Fibroblast of mammary gland (primary cell): ENCODE results near the gene DSCAM.

ENCODE experiments used
- DNase-seq: peaks from one replicate; pipeline ENCODE4 v3.0.0-alpha.2; 2010; ENCODE audit warnings: low read depth
- H3K4me3 ChIP-seq: 2 replicates; pipeline ENCODE4 v1.5.1; 2011; ENCODE audit warnings: low read depth, mild to moderate bottlenecking, low read length, moderate library complexity; ENCODE audit not compliant: control insufficient read depth
- CTCF ChIP-seq: conservative IDR thresholded peaks from 2 replicates; pipeline ENCODE4 v1.5.1; 2011; ENCODE audit warnings: low read depth, low read length, inconsistent platforms; ENCODE audit not compliant: control insufficient read depth, insufficient read depth

Gene DSCAM

DNA sequence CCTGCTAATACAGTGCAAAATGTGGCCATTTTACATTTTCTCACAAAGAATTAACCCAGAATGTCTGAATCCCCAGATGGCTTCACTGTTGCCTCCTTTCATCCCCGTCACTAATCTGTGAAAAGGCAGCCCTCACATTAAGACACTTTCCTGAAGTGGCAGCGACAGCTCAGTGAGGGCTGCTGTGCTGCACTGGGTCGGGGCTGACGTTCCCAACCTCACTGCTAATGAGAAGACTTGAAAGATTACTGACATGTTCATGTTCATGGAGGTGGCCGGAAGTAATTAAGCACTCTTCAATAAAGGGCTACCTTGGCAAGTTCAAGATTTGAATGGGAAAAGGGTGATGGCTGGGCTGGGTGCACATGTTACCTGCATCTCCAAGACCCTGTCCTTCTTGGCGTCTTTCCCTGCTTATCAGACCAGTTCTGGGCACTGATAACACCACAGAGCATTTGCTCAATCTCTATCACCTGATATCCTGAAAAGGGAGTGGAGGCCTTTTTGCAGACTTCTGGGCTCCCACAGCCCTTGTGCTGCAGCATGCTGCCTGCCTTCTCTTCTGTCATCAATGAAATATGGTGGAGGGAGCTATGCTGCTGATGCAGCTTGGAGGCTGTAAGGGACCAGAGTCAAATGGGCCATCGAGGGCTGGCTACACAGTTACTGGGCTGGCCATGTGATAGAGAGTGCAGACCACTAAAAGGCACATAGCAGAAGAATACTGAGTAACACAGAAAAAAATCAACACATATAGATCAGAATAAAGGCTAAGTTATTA is 596.3 kb downstream of the DSCAM start:
- H3K4me3 ChIP-seq, result no peak overlapping the region
- TF ChIP-seq CTCF, result no peak
- no peak for DNase-seq

DNA sequence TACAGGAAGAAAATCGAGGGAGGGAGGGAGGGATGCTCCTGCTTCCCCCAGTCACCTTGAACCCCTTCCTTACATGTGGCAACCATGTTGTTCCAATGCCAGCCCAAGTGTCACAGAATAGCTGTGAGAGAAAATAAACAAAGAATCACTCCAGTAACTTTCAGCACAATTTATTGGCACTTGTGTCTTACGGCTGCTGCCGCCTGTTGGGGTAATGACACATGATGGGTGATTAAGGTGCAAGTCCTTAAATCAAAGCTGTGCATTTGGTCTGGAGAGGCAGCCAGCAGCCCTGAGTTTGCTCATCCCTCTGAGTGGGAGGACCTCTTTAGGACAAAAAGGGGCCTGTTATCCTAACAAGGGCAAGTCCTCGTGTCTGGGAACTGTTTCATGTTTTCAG is 602.0 kb downstream of the DSCAM start:
- TF ChIP-seq CTCF, result no peak
- H3K4me3 ChIP-seq, result no peak overlapping the region
- no peak for DNase-seq

GRCh38 chr21:40243685-40244084 is 603.3 kb downstream of the DSCAM start:
- DNase-seq, result no peak
- H3K4me3 ChIP-seq, result no peak overlapping the region
- TF ChIP-seq CTCF, result no peak

- H3K4me3 ChIP-seq, result no peak overlapping the region
- no peak for DNase-seq
- TF ChIP-seq CTCF, result no peak
Measured at GRCh38 chr21:40242586-40243265, 604.2 kb downstream of the DSCAM start.

DNA sequence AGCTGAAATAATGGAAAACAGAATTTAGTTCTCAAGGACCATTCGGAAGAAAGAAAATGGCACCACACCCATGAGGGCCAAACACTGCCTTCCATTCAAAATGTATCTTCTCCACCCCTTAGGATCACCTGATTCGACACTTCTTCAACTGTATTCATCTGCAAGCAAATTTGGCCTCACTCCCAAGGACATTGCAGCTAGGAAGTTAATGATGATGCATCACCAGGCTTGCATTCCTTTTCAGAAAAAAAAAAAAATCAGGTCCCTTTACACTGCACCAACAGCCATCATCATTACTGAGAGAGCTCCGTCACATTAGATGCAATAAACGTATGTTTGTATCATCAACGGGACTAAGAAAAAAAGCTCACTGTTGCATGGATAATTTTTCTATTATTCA is 611.4 kb downstream of the DSCAM start:
- no peak for TF ChIP-seq CTCF
- no peak for DNase-seq
- no peak overlapping the region for H3K4me3 ChIP-seq

DNA sequence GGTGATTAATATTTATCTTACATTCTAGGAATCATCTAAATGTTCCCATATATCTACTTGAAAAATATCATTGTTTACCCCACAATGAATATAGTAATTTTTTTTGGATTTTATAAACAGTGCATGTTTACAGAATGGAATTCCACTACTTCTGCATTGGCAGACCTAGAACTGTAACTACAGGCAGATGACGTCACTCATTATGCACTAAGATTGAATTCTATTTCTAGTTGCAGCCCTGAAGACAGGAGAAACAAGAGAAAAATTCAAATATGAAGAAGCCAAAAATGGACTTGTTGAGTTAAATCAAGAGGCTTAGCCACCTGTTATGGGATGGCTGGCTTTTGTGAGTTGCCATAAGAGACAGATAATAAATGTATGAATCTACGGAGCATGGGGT is 615.0 kb downstream of the DSCAM start:
- no peak for DNase-seq
- TF ChIP-seq CTCF, result no peak
- no peak overlapping the region for H3K4me3 ChIP-seq

DNA sequence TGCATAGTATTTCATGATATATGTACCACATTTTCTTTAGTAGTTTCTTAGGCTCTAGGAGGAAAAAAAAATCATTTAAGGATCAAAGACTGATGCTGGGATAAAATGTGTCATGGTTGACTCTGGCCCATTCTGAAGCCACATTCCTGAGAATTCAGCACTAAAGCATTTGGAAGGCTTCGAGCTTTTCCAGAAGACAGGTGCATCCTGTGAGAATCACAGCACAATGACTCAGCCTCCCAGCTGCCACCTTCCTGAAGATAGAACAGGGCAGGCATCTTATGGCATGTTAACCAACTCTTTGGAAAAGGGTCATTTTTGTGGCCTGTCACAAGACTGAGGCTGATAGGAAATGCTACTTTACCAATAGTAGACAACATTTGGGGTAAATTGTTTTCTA is 619.9 kb downstream of the DSCAM start:
- no peak for DNase-seq
- no peak for TF ChIP-seq CTCF
- H3K4me3 ChIP-seq, result no peak overlapping the region
